ENCODE results near the gene DHRS1.

Gene DHRS1

DNA sequence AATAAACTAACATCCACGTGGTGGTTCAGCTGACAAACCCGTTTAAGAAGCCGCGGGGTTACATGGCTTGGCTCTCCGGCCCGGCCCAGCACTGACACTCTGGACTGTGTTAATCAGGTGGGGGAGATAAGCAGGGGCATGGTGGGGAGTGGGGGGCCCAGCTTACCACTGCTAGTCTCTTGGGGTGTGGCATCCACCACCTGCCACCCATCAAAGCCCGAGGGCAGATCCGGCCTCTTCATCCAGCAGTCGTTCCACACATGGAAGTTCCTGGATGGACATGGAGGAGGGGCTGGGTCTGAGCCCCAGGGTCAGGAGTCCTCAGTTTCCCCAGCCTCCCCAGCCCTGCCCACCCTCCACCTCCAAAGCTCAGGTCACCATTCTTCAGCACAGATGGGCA is 41.5 kb downstream of the DHRS1 start:
- H3K9me3 ChIP-seq (ENCODE audit: low read length), result no peaks in the 10 kb centered on the region
- no peaks in the 10 kb centered on the region for H3K27me3 ChIP-seq (ENCODE audit: control insufficient read depth in 1 of 2, insufficient read depth in 2 of 2, low read length in 2 of 2)
- H3K4me3 ChIP-seq (ENCODE audit: low read depth in 1 of 2, low read length in 2 of 2), result no peak overlapping the region
- H3K9ac ChIP-seq (ENCODE audit: low read length), result no peak overlapping the region
- no peaks in the 10 kb centered on the region for H3K36me3 ChIP-seq (ENCODE audit: insufficient read depth, low read length)
- H3K27ac ChIP-seq (ENCODE audit: low read depth, low read length), result no peak overlapping the region
- H3K4me1 ChIP-seq (ENCODE audit: insufficient read depth, low read length), result no peaks in the 10 kb centered on the region

GRCh38 chr14:24256960-24257359 is 42.6 kb downstream of the DHRS1 start:
- H3K36me3 ChIP-seq (ENCODE audit: insufficient read depth, low read length), result no peaks in the 10 kb centered on the region
- no peak overlapping the region for H3K4me3 ChIP-seq (ENCODE audit: low read depth in 1 of 2, low read length in 2 of 2)
- H3K9me3 ChIP-seq (ENCODE audit: low read length), result no peaks in the 10 kb centered on the region
- H3K9ac ChIP-seq (ENCODE audit: low read length), result no peak overlapping the region
- H3K4me1 ChIP-seq (ENCODE audit: insufficient read depth, low read length), result no peaks in the 10 kb centered on the region
- H3K27ac ChIP-seq (ENCODE audit: low read depth, low read length), result no peak overlapping the region
- no peaks in the 10 kb centered on the region for H3K27me3 ChIP-seq (ENCODE audit: control insufficient read depth in 1 of 2, insufficient read depth in 2 of 2, low read length in 2 of 2)

DNA sequence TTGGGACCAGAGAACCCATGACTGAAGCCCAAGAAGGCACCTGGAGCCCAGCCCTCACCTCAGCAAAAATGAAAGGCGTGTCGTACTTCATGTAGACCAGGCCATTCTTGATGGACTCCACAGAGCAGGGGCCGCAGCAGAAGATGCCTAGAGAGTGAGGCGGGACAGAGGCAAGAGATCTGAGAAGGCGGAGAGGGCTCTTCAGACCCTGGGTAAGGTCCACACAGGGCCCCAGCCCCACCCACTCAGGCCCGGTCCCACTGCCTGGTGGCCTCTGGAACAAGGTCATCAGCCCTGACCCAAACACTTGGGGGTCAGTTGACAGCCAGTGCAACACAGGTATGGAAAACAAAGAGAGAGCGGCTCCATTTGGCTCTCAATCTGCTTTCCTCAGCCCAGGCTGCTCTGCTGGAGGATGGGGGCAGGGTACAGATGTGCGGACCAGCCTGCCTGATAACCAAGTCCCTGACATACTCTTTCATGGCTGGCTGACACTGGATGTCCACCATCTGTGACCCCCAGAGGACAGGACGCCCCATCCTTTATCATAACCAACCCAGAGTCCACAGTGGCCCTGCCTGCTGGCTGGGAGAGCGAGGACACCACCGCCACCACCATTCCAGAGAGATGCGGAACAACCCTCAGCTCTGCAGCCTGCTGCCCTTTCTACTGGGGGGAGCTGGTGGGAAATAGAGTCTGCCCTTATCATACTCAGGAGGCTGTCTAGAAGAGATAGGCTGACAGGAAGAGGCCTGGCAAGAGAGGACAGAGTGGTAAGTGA is 43.5 kb downstream of the DHRS1 start:
- Histone ChIP-seq H3K27ac (ENCODE audit: low read depth, low read length) (no peak overlapping the region), H3K9ac (ENCODE audit: low read length) (no peak overlapping the region), H3K9me3 (ENCODE audit: low read length) (no peaks in the 10 kb centered on the region), H3K4me1 (ENCODE audit: insufficient read depth, low read length) (no peaks in the 10 kb centered on the region), H3K27me3 (ENCODE audit: control insufficient read depth in 1 of 2, insufficient read depth in 2 of 2, low read length in 2 of 2) (no peaks in the 10 kb centered on the region), H3K36me3 (ENCODE audit: insufficient read depth, low read length) (no peaks in the 10 kb centered on the region), H3K4me3 (ENCODE audit: low read depth in 1 of 2, low read length in 2 of 2) (no peak overlapping the region)

DNA sequence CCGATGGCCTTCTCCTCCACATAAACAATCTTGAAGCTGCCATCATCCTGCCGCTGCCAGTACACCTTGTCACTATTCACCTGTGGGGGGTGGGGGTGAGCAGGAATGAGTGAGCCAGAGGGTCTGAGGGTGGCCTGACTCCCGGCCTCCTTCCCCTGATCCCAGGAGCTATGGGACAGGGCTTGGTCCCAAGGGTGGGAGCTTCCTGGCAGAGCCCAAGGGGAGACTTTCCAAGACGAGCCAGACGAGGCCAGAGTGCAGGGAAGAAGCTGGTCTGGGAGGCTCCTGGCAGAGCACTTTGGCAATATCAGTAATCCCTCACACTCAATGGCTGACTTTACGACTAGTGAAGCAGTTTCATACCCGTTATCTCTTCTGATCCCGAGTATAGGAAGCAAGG is 44.1 kb downstream of the DHRS1 start:
- Histone ChIP-seq H3K27me3 (ENCODE audit: control insufficient read depth in 1 of 2, insufficient read depth in 2 of 2, low read length in 2 of 2) (no peaks in the 10 kb centered on the region), H3K36me3 (ENCODE audit: insufficient read depth, low read length) (no peaks in the 10 kb centered on the region), H3K27ac (ENCODE audit: low read depth, low read length) (no peak overlapping the region)

DNA sequence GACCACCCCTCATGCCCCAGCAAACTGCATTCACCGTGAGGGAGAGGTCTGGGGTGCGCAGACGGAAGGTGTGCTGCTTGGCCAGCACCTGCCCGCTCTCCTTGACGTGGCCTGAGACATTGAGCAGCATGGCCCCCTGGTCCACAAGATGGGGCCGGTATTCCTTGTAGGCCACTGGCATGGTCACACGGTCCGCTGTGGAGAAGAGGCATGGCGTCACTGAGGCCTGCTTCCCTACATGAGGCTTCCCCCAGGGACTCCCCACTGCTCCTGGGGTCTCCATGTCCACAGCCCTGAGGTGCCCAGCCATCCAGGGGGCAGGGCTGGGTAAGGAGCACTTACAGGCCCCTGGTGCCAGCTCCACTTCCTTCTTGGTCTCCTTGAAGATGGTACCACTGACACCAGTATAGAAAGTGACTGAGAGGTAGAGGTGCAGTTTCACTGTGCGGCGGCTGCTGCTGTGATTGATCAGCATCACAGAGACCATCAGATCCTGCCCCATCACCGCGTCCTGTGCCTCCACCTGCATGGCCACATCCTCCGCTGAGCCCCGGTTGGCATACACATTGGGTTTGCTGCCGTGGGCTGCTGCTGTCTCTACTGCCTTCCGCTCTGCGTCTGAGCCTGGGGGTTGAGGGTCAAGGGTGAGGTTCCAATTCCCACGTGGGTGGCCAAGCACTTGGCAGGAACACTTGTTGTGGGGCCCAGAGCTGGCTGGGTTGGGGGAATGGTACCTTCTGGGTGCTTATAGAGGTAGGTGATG is 44.8 kb downstream of the DHRS1 start:
- Histone ChIP-seq H3K36me3 (ENCODE audit: insufficient read depth, low read length) (no peaks in the 10 kb centered on the region), H3K27me3 (ENCODE audit: control insufficient read depth in 1 of 2, insufficient read depth in 2 of 2, low read length in 2 of 2) (no peaks in the 10 kb centered on the region), H3K4me1 (ENCODE audit: insufficient read depth, low read length) (no peaks in the 10 kb centered on the region), H3K9ac (ENCODE audit: low read length) (no peak overlapping the region), H3K4me3 (ENCODE audit: low read depth in 1 of 2, low read length in 2 of 2) (no peak overlapping the region), H3K9me3 (ENCODE audit: low read length) (no peaks in the 10 kb centered on the region), H3K27ac (ENCODE audit: low read depth, low read length) (no peak overlapping the region)

More for the DNA sequence above, 44.1 kb downstream of the DHRS1 start:
- Histone ChIP-seq H3K9ac (ENCODE audit: low read length) (no peak overlapping the region), H3K9me3 (ENCODE audit: low read length) (no peaks in the 10 kb centered on the region), H3K4me1 (ENCODE audit: insufficient read depth, low read length) (no peaks in the 10 kb centered on the region), H3K4me3 (ENCODE audit: low read depth in 1 of 2, low read length in 2 of 2) (no peak overlapping the region)

DNA sequence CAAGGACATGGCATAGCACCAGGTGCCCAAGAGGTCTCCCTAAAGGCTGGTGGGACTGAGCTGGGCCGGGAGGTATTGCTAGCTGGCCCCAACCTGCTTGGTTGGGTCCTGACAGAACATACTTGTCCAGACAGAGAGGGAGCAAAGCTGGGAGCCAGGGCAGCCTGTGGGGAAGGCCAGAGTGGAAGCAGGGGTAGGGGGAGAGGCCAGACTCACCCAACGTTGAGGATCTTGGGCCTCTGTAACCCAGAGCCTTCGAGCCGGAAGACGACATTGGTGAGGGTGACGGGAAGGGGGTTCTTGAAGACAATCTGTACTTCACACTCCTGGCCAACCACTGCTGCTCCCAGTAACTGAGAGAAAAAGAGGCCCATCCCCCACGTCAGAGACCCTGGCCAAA is 45.6 kb downstream of the DHRS1 start:
- Histone ChIP-seq H3K27ac (ENCODE audit: low read depth, low read length) (no peak overlapping the region), H3K4me1 (ENCODE audit: insufficient read depth, low read length) (no peaks in the 10 kb centered on the region), H3K27me3 (ENCODE audit: control insufficient read depth in 1 of 2, insufficient read depth in 2 of 2, low read length in 2 of 2) (no peaks in the 10 kb centered on the region), H3K4me3 (ENCODE audit: low read depth in 1 of 2, low read length in 2 of 2) (no peak overlapping the region), H3K9ac (ENCODE audit: low read length) (no peak overlapping the region), H3K9me3 (ENCODE audit: low read length) (no peaks in the 10 kb centered on the region), H3K36me3 (ENCODE audit: insufficient read depth, low read length) (no peaks in the 10 kb centered on the region)

DNA sequence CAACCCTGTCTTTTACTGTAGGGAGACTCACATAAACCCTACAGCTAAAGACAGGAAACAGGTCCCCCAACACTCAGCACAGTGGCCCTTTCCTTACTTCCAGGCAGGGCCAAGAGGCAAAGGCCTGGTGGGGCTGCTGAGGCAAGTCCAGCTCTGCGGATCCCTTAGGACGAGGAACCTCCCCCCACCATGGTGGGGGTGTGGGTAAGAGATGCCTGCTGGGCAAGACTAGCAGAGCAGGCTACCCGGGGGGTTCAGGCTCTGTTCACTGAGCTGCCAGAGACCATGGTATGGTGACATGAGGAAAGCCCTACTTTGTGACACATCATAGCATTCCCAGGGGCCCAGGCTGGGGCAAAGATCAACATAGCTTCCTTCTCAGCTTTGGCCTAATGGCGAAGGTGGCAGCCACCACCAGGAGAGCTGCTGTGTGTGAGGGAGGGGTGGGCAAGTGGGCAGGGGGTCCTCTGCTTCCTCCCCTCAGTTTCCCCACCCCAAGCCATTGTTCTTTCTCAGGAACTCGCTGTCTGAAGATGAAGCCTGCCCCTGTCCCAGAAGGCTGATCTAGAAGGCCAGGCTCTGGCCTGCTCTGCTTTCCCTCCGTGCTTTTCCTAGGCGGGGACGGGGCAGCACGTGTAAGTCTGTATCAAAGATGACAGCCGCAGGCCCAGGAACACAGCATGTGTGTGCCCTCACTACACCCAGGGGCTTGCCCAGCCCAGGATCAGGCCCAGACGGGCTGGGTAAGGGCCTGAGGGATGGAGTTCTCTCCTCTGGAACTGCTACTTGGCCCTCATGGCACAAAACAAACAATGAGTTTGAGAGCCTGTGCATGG is 47.1 kb downstream of the DHRS1 start:
- H3K27me3 ChIP-seq (ENCODE audit: control insufficient read depth in 1 of 2, insufficient read depth in 2 of 2, low read length in 2 of 2), result no peaks in the 10 kb centered on the region
- H3K4me1 ChIP-seq (ENCODE audit: insufficient read depth, low read length), result no peaks in the 10 kb centered on the region
- H3K27ac ChIP-seq (ENCODE audit: low read depth, low read length), result no peak overlapping the region
- H3K9ac ChIP-seq (ENCODE audit: low read length), result no peak overlapping the region
- no peaks in the 10 kb centered on the region for H3K36me3 ChIP-seq (ENCODE audit: insufficient read depth, low read length)
- no peak overlapping the region for H3K4me3 ChIP-seq (ENCODE audit: low read depth in 1 of 2, low read length in 2 of 2)
- H3K9me3 ChIP-seq (ENCODE audit: low read length), result no peaks in the 10 kb centered on the region

GRCh38 chr14:24251880-24252288 is 47.7 kb downstream of the DHRS1 start:
- H3K27ac ChIP-seq (ENCODE audit: low read depth, low read length), result no peak overlapping the region
- H3K36me3 ChIP-seq (ENCODE audit: insufficient read depth, low read length), result no peaks in the 10 kb centered on the region
- H3K9me3 ChIP-seq (ENCODE audit: low read length), result no peaks in the 10 kb centered on the region
- no peaks in the 10 kb centered on the region for H3K4me1 ChIP-seq (ENCODE audit: insufficient read depth, low read length)
- H3K4me3 ChIP-seq (ENCODE audit: low read depth in 1 of 2, low read length in 2 of 2), result no peak overlapping the region
- no peaks in the 10 kb centered on the region for H3K27me3 ChIP-seq (ENCODE audit: control insufficient read depth in 1 of 2, insufficient read depth in 2 of 2, low read length in 2 of 2)
- no peak overlapping the region for H3K9ac ChIP-seq (ENCODE audit: low read length)

- H3K27ac ChIP-seq (ENCODE audit: low read depth, low read length), result no peak overlapping the region
These were observed 49.2 kb downstream of the DHRS1 start for GRCh38 chr14:24250354-24250753.

DNA sequence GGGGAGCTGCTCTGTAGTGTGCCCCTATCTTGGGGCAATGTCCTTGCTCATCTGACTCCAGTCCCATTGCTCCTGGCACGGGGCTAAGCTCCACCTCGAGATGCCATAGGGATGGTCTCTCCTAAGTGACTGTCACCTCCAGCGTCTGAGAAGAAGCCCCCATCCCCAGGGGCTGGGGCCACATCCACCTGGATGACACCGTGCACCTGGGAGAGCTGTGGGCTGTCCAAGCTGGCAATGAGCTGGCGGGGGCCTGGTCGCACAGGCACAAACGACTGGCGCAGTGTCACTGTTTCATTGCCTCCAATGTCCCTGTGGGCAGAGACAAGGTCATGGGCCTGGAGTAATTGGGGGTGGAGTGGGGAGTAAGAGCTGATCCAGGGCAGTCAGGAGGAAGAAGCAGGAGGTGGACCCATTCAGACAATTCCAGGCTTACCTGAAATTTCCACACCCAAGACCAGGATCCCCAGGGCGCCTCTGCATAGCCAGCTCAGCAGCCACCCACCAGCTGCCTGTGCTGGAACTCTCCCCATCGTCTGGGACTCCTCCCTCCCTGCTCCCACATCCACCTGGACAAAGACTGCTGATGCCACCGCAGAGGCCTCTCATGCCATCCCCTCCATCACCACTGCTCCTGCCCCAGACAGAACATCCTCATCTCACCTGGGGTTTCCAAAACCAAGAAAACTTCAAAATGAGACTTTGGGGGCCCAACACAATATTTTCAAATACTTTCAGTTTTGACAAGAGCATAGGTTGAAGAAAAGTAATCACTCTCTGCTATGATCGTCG is 50.2 kb downstream of the DHRS1 start:
- H3K4me1 ChIP-seq (ENCODE audit: insufficient read depth, low read length), result no peaks in the 10 kb centered on the region
- H3K36me3 ChIP-seq (ENCODE audit: insufficient read depth, low read length), result no peaks in the 10 kb centered on the region
- H3K9me3 ChIP-seq (ENCODE audit: low read length), result no peaks in the 10 kb centered on the region
- H3K4me3 ChIP-seq (ENCODE audit: low read depth in 1 of 2, low read length in 2 of 2), result no peak overlapping the region
- H3K27me3 ChIP-seq (ENCODE audit: control insufficient read depth in 1 of 2, insufficient read depth in 2 of 2, low read length in 2 of 2), result no peaks in the 10 kb centered on the region
- H3K27ac ChIP-seq (ENCODE audit: low read depth, low read length), result no peak overlapping the region
- no peak overlapping the region for H3K9ac ChIP-seq (ENCODE audit: low read length)

More at GRCh38 chr14:24250354-24250753, 49.2 kb downstream of the DHRS1 start:
- Histone ChIP-seq H3K36me3 (ENCODE audit: insufficient read depth, low read length) (no peaks in the 10 kb centered on the region), H3K4me1 (ENCODE audit: insufficient read depth, low read length) (no peaks in the 10 kb centered on the region), H3K9me3 (ENCODE audit: low read length) (no peaks in the 10 kb centered on the region), H3K4me3 (ENCODE audit: low read depth in 1 of 2, low read length in 2 of 2) (no peak overlapping the region), H3K9ac (ENCODE audit: low read length) (no peak overlapping the region), H3K27me3 (ENCODE audit: control insufficient read depth in 1 of 2, insufficient read depth in 2 of 2, low read length in 2 of 2) (no peaks in the 10 kb centered on the region)

DNA sequence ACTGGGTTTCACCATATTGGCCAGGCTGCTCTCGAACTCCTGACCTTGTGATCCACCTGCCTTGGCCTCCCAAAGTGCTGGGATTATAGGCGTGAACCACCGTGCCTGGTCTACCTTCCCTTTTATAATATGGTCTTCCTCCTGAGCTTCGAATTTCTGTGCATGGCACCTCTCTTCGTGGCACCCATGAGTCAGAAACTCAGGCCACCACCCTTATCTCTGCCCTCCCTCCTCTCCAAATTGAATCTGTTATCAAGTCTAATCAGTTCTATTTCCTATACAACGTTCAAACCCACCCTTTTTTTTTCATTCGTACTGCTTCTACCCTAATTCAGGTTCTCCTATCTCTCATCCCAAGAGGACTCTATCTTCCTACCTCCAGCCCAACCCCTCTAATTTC is 52.2 kb downstream of the DHRS1 start:
- no peak overlapping the region for H3K9ac ChIP-seq (ENCODE audit: low read length)
- H3K4me3 ChIP-seq (ENCODE audit: low read depth in 1 of 2, low read length in 2 of 2), result no peak overlapping the region
- H3K36me3 ChIP-seq (ENCODE audit: insufficient read depth, low read length), result no peaks in the 10 kb centered on the region
- H3K9me3 ChIP-seq (ENCODE audit: low read length), result no peaks in the 10 kb centered on the region
- H3K27ac ChIP-seq (ENCODE audit: low read depth, low read length), result no peak overlapping the region
- no peaks in the 10 kb centered on the region for H3K27me3 ChIP-seq (ENCODE audit: control insufficient read depth in 1 of 2, insufficient read depth in 2 of 2, low read length in 2 of 2)
- peaks cover 5% of the 10 kb centered on the region for H3K4me1 ChIP-seq (ENCODE audit: insufficient read depth, low read length)
